Measurements from ENCODE around the gene PCGF2.

The PCGF2 gene

DNA sequence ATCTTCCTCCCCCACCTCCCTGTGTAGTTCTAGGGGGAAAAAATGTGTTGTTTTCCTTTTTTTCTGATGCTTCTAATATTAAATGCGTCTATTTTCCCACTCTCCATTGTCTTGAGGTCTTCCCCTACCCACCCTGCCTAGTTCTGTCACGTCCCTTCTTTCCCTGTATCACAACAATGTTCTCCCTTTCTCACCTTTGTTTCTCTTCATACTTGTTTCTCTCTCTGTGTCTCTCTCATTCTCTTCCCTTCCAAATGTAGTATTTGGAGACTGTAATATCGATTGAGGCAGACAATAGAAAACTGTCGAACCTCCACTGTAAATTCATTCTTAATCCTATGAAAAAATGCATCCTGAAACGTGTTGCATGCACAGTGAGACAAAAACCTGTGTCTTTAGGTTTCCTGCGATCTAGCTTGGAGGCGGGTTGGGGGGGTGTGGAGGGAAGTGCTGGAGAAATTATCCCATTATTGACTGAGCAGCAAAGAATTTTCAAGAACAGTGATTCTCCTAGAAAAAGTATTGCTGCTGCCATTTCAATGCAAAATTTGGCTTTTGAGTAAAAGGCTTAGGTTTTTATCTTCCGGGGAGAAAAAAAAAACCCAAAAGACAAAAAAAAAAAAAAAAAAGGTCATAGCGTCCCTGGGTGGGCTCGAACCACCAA lies 3.1 kb upstream of the PCGF2 start:
- ATAC-seq, result no peak

DNA sequence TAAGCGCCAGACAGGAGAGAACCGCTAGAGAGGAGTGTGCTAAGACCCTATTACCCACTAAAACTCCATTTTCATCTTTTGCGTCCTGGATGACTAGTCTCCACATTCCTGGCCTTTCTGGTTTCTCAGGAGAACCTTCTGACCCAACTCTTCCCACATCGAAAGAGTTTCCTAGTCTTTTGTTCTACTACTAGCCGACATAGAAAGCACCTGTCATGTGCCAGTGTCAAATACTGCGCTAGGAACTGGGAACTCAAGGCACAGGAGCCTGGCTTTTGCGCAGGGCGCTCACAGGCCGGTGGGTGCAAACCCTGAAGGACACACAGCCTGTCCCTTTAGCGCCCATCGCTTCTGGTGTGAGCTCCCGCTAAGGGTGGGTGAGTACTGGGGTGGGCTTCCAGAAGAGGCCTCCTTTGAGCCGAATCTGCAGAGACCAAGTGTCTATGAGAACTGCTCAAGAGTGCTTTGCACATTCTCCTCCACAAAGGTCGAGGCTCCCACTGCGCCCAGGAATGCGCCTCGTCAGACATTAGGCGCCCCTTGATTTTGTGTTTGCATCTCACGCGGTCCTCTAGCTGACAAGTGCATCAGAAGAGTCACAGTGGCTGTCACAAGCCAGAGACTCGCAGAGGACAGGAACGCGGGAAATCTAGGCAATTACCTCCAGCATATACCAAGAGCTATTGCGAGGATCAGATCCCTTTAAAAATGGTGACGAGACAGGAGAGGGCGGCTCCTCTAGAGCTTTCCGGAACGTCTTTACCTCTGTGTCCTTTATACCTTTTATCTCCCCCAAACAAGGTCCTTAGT lies 2.4 kb upstream of the PCGF2 start:
- no peak for ATAC-seq

DNA sequence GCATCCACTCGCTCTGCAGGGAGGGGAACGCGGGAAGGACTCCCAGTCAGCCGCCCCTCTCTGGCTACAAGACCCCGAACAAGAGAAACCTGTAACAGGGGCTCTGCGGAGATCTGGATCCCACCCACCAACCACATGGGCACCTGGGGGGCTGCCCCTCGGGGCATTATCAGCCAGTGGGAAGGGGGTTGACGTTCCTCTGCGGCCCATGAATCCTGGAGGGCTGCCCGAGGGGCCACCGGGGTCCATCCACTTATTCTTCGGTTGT lies 1.8 kb upstream of the PCGF2 start:
- ATAC-seq, result no peak

DNA sequence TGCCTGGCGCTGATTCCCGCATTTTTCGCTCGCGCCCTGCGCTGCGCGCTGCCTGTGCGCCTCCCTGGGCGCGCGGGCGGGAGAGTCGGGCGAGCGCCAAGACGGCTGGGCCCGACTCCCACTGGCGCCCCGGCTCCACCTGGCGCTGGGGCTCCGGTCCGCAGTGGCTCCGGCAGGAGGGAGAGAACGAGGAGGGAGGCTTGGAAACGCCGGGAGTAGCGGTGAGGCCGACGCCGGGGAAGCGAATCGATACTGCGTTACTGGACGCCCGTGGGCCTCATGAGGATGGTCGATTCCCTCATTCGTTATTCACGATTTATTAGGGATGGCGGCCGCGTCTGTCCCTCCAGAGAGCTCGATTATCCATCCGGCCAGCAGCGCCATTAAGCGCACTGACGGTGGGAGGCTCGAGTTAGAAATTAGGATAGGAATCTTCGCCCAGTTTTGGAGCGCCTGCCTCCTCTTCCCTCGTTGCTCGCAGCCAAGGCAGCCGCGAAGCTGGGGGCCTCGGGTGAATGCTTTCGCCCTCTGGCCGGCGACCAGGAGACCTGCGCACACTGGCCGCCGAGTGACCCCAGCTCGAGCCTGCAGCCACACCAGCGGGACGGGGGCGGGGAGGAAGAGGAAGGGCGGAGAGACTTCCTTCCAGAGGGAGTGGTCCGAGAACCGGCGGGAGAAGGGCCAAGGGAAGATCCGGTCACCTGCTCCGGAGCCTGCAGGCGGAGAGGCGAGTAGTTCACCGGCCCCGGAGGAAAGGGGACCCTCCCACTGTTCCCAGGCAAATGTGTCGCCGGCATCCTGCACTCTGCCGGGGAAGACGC lies 1.3 kb upstream of the PCGF2 start:
- no peak for ATAC-seq

DNA sequence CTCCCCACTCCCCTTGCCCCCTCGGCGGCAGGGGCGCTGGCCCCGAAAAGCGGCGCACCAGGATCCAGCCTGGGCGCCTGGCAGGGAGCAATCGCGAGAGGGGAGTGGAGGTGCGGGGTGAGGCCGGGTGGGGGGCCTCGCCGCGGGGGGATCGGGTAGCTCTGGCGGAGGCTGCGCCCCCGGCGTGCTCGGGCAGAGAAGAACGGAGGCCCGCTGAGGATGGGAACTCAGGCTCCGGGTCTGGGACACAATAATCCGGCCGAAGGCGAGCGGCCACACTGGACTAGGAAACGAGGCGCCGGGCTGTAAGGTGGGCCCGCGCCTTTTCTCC lies 721 bp upstream of the PCGF2 start:
- ATAC-seq, result no peak

DNA sequence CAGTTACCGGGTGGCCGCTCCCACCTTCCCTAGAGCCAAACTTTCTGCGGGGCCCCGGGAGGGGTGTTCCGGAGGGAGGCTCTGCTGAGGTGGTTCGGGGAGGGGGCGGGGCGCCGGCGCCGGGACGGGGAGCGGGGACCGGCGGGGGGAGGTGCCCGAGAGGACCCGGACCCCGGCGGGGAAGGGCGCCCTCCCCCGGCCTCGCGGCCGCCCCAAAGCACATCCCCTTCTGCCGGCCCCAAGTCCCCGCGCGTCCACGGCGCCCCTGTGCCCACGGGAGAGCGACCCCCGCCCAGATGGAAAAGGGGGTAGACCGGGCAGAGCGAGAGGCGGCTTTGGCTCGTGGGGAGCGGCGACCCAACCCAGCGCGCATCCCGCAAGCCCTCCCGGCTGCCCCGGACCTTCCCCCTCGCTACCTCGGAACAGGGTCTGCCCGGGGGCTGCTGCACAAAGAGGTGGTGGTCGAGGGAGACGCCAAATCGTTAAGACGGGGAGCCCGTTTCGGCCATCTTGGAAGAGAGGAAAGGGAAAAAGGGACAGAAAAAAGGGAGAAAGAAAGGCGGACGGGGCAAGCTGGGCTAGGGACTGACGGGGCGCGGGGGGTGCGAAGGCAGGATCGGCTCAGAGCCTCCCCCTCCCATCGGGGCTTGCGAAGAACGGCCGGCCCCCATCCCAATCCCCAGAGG lies 530 bp downstream of the PCGF2 start:
- no peak for ATAC-seq

DNA sequence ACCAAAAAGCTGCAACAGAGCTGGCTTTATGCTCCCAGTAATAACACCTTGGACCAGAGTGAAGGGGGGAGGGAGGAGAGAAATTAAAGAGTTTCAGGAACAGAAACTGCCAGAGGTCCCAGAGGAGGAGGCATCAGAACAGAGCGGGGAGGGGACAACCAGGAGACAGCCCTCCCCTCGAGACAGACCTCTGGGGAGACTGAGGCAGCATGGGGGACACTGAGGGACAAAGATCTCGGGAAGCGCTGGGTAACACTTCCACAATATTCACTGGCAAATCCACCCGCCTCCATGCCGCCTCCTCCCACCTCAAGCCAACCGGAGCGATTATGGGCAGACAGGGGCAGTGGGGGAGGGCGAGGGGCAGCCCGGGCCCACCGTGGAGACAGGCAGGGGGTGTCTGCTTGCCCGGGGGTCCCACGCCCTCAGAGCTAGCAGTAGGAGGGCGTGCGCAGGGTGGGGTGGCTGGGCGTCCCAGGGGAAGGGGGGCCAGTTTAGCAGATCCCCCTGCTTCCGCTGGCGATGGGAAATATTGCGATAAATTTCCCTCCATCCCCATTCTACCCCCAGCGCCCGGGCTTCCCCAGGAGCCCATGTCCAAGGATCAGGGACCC lies 1.2 kb downstream of the PCGF2 start:
- no peak for ATAC-seq

DNA sequence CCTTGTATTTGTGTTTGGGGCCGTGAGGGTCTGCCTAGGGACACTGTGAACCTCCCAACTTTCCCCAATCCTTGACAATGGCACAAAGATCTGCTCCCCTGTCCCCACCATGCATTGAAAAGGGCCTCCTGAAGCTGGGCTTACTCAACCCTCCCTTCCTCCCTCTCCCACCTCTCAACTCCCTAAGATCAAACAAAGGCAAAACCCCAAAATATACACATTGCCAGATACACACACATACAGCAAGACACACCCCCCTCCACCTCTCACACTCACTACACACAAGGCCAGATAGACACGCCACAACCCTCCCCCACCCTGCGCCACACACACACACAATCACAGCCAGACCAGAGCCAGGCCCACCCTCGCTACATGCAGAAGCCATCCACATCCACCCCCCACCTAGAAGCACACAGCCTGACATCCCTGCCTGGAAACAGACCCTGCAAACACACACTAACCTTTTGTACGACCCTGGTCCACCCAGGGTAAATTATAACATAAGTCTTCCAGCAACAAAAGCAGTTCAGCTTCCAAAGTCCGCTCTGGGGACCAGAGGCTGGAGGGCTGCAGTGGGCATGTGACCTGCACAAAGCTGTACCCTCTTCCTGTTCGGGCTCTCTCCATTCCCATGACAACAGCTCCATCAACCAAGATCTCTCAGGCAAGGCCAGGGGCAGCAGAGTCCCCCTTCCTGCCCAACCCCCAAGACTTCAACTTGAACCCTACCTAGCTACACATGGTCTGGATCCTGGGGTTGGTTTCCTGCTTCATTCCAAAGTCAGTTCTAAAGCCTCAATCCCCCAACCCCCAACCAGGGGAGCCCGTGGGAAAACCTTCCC lies 1.9 kb downstream of the PCGF2 start:
- no peak for ATAC-seq

DNA sequence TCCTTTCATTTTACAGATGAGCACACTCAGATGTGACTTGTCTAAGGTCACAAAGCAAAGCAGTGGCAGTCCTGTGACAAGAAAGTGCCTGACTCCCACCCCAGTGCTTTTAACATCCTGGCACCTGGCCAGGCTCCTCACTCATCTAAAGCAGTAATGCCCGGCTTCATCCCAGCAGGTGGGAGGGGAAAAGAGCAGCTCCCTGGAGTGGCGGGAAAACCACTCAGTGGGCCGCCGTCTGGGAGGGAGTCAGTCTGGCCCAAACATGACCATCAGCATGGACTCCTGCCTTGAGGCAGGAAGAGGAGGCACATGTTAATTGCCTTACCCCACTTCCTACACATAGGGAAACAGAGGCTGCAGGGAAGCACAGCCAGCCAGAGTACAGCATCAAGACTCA lies 2.6 kb downstream of the PCGF2 start:
- ATAC-seq, result no peak

DNA sequence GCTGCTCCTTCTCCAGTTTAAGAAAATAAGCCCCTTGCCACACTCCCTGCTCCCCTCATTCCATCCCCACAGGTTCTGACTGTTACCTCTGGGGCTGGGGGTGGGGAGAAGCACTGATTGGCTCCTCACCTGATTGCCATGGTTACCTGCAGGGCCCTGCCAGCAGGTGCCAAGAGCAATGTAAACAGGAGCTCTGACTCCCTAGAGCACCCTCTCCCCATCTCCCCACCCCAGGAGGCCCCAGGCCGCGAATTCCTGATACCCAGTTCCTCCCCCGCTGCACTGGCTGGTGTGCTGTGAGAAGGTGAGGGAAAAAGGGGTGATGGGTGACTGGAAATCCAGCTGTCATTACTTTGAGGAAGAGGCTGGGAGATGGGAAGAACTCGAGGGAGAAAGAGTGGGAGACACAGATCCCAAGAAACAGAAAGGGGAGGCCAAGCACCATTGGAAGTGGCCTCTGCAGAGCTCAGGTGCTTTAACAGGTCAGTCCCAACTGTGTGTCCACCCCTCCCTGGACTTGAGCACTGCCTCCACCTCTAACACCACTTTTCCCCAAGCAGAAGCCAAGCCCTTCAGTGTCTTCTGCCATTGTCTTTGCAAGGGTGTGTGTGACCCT lies 4.5 kb downstream of the PCGF2 start:
- ATAC-seq, result no peak

DNA sequence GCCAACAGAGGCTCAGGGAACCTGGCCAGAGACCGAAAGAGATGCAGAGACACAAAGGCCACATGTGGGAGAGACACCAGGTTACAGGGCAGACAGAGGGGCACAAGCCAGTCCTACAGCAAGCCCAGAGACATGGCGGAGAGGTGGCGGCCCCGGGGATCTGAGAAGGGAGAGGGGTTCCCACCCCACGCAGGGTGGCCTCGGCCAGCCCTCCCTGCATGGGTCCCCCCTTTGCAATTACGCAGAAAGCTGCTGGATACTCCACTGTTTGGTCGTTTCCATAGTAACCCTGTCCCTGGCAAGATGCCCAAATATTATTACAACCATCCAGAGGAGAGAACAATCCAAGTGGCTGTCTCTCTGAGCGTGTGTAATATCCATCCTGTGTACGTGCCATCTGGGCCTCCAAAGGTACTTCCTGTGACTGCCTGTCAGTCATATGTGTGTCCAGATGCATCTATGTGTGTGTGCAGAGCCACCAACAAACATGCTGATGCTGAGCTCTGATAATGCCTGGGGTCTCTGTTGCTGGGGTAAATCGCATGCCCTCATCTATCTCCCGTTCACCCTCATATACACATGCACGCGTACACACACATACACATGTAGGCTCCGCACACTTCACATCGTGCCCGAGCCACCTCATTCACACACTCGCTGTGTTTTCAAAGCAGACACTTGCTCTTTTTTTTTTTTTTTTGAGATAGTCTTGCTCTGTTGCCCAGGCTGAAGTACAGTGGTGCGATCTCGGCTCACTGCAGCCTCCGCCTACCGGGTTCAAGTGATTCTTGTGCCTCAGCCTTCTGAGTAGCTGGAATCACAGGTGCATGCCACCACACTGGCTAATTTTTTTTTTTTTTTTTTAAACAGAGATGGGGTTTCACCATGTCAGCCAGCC lies 5.5 kb downstream of the PCGF2 start:
- ATAC-seq, result peak in 1 of 2 donors; percentile 12

DNA sequence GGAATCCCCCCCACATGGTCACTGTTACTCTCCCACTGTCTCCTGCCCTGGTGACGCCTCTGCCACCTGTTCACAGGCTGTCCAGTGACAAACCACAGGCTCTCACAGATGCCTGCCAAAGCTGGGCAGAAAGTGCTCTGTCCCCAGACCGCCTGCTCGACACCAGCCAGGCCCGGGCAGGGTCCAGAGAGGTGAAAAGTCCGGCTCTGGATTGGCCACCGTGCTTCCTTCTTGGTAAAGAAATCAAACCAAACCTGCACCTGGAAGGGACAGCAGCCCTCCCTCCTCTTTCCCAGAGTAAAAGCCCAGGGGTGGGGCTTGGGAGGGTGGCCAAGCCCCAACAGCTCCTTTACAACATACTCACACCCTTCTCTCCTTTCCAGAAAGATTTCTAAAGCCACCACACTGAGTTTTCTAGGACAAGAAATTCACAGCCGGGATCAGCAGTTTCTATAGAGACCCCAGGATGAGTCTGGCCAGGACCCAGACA lies 6.2 kb downstream of the PCGF2 start:
- no peak for ATAC-seq

DNA sequence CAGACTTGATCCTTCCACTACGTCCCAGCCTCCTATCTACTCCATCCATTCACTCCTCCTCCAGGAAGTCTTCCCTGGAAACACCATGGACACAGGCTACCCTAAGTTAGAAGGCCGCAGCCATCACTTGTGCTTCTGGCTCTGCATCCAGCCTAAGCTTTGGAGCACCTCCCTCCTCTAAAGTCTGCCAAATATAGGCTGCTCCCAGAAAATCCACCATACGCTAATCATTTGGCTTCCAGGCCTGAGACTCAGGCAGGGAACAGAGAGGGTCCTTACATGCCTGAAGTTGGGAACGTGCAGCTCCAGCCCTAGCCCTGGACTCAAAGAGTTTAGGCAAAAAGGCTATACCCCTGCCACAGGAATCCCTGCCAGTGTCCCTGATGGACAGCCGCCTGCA lies 6.7 kb downstream of the PCGF2 start:
- no peak for ATAC-seq

DNA sequence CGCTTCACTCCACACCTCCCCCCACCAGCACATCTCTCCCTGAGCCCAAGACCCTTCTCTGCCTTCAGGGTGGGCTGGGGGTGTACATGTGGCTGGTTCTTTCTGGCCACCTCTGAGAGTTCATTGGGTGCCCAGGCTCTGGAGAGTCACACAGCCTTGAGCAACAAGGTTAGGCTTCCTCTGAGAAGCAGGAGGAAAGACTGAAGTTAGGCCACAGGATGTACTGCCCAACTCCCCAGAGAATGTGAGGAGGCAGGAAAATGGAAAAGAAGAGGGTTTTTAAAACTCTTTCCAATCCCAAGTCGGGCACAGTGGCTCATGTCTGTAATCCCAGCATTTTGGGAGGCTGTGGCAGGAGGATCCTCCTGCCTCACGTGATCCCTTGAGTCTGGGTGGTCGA lies 7.3 kb downstream of the PCGF2 start:
- ATAC-seq, result no peak

DNA sequence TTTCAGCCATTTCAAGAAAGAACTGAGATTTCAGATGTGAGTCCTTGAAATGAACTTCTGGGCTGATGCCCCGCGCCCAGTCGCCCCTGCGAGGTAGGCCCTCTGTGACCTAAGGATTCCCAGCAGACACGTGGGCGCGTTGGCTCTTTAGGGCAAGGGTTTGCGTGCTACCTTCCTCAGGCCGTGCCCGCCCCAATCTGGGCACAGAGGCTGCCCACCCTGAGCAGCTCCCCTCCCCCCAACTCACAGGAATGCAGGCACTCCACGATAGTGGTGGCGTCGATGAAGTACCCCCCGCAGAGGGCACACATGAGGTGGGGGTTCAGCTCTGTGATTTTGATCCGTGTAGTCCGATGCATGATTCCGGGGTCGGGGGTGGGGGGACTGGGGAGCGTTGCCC lies 8.1 kb downstream of the PCGF2 start:
- ATAC-seq, result no peak

DNA sequence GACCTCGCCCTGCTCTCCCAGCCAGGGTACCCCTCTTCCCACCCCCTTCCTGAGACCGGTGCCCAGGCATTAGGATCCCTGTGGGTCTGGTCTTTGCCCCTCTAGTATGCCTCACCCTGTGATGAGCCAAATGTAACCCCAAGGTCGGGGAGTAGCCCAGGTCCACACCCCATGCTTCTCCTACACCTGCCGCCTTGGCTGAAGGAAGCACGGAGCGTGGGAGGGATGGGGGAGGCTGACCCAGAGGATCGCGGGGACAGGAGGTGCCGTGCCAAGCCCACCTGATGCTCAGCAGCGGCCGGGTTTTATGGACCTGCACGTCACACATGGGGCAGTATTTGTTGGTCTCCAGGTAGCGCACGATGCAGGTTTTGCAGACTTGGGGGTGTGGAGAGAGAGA lies 8.8 kb downstream of the PCGF2 start:
- ATAC-seq, result no peak

DNA sequence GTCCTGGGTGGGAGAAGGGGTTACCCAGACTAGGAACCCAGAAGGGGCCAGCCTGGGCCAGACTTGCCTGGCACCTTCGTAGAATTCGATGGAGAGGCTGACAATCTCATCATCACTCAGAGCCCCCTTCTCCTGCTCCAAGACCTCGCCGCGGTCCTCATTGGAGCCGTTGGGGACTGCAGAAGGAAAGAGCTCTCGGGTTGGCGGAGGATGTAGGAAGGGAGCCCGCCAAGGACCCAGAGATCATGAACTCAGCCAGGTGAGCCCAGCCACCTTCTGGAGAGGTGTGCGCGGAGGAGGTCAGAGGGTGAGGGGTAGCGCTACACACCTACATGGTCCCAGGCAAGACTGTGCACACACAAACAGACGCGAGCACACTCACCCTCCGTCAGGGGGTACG lies 9.4 kb downstream of the PCGF2 start:
- no peak for ATAC-seq

DNA sequence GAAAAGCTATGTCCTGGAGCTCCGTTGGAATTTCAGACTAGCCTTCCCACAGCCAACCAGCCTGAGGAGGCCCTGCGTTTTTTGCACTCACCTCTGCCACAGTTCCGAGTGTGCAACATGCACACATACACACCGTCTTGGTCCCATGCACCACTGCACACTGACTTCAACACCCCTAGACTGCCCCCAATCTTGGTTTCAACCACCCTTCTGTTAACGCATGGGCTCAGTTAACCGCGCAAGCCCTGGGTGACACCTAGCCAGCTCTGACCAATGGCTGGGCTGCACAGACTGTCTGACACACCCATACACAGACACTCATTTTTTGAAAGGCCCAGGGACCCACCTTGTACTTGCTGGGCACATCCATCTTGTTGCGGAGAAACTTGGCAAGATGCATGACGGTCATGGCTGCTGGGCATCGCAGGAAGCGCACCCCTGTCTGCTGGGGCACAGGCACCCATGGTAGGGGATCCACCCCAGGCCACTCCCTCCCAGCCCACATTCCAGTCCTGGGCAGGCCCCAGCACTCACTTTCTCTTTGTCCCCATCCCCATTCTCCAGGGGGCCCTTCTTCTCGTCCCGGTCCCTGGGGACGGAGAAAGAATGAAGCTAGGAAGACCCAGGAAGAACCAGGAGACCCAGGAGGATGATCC lies 10.0 kb downstream of the PCGF2 start:
- no peak for ATAC-seq

DNA sequence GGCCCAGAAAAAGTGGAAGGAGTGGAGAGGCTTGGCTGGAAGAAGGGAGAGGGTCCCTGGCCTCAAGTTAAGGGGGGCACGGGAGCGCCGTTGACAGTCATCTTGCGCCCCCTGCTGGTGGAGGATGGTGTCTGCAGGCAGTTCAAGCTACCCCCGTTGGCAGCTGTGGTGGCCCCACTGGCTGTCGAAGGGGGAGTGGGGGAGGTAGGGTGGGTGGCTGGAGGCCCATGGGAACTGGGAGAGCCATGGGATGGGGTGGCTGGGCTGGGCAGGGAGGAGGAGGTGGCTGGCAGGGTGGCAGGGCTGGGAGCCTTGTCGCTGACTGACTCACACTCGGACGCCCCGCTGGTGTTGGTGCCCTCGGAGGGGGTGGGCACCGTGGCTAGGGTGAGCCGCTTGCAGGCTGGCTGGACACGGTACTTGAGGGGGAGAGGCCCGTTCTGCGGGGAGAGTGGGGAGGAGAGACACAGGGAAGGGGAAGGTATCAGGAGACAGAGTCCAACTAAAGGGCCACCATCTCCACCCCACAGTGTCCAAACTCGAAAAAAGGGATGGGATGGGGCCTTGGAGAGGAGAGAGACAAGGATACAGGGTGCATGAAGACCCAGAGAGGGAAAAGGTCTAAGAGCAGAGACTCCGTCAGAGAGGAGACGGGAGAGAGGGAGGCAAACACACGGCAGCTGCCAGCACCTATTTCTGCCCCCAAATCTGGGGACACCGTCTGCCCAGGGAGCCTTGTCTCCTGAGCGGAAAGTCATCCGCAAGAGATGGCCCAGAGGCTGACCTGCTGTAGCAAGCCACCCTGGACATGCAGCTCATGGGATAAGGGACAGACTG lies 12.8 kb downstream of the PCGF2 start:
- no peak for ATAC-seq
